ENCODE data around the gene LTBR. TPM values are rescaled to one million over a fixed set of nuclear protein-coding genes. Genes with fewer than 3 reads are reported as not detected.

The LTBR gene
- total and polyA plus RNA-seq, 10 of the 15 experiments (the other 5 are each of a cell fraction or from before 2014, with no cell fraction given), result 0.24 to 0.44 TPM; not detected in 8

DNA sequence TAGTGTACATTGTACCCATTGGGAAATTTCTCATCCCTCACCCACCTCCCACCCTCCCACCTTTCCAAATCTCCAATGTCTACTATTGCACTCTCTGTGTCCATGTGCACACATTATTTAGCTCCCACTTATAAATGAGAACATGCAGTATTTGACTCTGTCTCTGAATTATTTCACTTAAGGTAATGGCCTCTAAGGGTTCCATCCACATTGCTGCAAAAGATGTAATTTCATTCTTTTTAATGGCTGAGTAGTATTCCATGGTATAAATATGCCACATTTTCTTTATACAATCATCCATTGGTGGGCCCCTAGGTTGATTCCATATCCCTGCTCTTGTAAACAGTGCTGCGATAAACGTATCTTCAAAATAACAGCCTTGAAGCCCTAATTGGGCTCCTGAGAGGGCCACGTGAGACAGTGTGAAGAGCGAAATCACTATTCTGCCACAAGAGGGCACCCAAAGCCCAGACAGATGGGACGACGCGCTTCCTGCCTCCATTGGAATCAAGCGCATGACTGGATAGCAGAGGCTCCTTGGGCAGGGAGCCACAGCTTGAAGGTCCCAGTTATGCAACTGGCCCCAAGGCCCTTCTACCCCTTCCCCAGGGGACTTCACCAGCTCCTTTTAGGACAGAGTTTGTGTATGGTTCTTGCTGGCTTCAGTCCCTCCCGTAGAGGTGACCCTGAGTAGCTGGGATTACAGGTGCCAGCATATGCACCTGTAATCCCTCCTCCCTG is 39.5 kb downstream of the LTBR start (continued):
- TF ChIP-seq NFYB (IDR thresholded peaks at IDR 0.05; ENCODE audit: insufficient read depth, low read depth, low read length) (0 out of 2 replicates have a peak, but pooled peaks have one; percentile 38), ASH2L (IDR thresholded peaks at IDR 0.05; ENCODE audit: borderline replicate concordance, low read depth) (no peak), MYC (IDR thresholded peaks at IDR 0.05; ENCODE audit: insufficient read depth, insufficient read length, insufficient replicate concordance, low read length, severe bottlenecking) (no peak), GATAD2B (conservative IDR thresholded peaks at IDR 0.05; ENCODE audit: low read depth) (0 out of 2 replicates have a peak, but pooled peaks have one; percentile 34), POU2F2 (IDR thresholded peaks at IDR 0.05; ENCODE audit: borderline replicate concordance, low read depth, low read length) (peak; percentile 65; the same call in 1 of the 3 replicates), STAT1 (conservative IDR thresholded peaks at IDR 0.05) (0 out of 2 replicates have a peak, but pooled peaks have one; percentile 57), YY1 (IDR thresholded peaks at IDR 0.05; ENCODE audit: low read depth, low read length) (peak; percentile 91), PAX5 (IDR thresholded peaks at IDR 0.05; ENCODE audit: borderline replicate concordance, low read depth, low read length) (peak; percentile 77; the same call in 1 of the 2 replicates), FOXM1 (IDR thresholded peaks at IDR 0.05; ENCODE audit: low read depth, low read length) (peak; percentile 48), EED (IDR thresholded peaks at IDR 0.05; ENCODE audit: low read depth) (peak; percentile 84), EGR1 (IDR thresholded peaks at IDR 0.05; ENCODE audit: borderline replicate concordance in 1 of 2, low read depth in 2 of 2, low read length in 2 of 2) (no peak), BHLHE40 (IDR thresholded peaks at IDR 0.05; ENCODE audit: borderline replicate concordance in 1 of 2, low read depth in 2 of 2, low read length in 1 of 2) (peak; percentile 90 to 92), CREB1 (IDR thresholded peaks at IDR 0.05; ENCODE audit: low read depth) (0 out of 2 replicates have a peak, but pooled peaks have one; percentile 17), MEF2A (IDR thresholded peaks at IDR 0.05; ENCODE audit: insufficient read depth, low read depth, low read length) (no peak), RAD21 (IDR thresholded peaks at IDR 0.05; ENCODE audit: insufficient read depth, low read depth, low read length) (peak; percentile 97), CHD2 (IDR thresholded peaks at IDR 0.05; ENCODE audit: borderline replicate concordance, low read depth, low read length) (peak; percentile 51; the same call in 1 of the 2 replicates), IRF4 (IDR thresholded peaks at IDR 0.05; ENCODE audit: low read depth, low read length) (0 out of 2 replicates have a peak, but pooled peaks have one; percentile 33), DPF2 (IDR thresholded peaks at IDR 0.05) (0 out of 2 replicates have a peak, but pooled peaks have one; percentile 41), MTA3 (IDR thresholded peaks at IDR 0.05; ENCODE audit: borderline replicate concordance, low read length) (no peak)
- TF ChIP-seq, protein P1, sequence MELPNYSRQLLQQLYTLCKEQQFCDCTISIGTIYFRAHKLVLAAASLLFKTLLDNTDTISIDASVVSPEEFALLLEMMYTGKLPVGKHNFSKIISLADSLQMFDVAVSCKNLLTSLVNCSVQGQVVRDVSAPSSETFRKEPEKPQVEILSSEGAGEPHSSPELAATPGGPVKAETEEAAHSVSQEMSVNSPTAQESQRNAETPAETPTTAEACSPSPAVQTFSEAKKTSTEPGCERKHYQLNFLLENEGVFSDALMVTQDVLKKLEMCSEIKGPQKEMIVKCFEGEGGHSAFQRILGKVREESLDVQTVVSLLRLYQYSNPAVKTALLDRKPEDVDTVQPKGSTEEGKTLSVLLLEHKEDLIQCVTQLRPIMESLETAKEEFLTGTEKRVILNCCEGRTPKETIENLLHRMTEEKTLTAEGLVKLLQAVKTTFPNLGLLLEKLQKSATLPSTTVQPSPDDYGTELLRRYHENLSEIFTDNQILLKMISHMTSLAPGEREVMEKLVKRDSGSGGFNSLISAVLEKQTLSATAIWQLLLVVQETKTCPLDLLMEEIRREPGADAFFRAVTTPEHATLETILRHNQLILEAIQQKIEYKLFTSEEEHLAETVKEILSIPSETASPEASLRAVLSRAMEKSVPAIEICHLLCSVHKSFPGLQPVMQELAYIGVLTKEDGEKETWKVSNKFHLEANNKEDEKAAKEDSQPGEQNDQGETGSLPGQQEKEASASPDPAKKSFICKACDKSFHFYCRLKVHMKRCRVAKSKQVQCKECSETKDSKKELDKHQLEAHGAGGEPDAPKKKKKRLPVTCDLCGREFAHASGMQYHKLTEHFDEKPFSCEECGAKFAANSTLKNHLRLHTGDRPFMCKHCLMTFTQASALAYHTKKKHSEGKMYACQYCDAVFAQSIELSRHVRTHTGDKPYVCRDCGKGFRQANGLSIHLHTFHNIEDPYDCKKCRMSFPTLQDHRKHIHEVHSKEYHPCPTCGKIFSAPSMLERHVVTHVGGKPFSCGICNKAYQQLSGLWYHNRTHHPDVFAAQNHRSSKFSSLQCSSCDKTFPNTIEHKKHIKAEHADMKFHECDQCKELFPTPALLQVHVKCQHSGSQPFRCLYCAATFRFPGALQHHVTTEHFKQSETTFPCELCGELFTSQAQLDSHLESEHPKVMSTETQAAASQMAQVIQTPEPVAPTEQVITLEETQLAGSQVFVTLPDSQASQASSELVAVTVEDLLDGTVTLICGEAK (IDR thresholded peaks at IDR 0.05; ENCODE audit: borderline replicate concordance), result no peak
- TF ChIP-seq, protein P2, sequence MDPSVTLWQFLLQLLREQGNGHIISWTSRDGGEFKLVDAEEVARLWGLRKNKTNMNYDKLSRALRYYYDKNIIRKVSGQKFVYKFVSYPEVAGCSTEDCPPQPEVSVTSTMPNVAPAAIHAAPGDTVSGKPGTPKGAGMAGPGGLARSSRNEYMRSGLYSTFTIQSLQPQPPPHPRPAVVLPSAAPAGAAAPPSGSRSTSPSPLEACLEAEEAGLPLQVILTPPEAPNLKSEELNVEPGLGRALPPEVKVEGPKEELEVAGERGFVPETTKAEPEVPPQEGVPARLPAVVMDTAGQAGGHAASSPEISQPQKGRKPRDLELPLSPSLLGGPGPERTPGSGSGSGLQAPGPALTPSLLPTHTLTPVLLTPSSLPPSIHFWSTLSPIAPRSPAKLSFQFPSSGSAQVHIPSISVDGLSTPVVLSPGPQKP (IDR thresholded peaks at IDR 0.05; ENCODE audit: low read depth, low read length), result 0 out of 2 replicates have a peak, but pooled peaks have one; percentile 21
- TF ChIP-seq, protein P3, sequence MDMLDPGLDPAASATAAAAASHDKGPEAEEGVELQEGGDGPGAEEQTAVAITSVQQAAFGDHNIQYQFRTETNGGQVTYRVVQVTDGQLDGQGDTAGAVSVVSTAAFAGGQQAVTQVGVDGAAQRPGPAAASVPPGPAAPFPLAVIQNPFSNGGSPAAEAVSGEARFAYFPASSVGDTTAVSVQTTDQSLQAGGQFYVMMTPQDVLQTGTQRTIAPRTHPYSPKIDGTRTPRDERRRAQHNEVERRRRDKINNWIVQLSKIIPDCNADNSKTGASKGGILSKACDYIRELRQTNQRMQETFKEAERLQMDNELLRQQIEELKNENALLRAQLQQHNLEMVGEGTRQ (IDR thresholded peaks at IDR 0.05; ENCODE audit: borderline replicate concordance, low read depth, low read length), result peak; percentile 64

All from GM12878 (cell line).